HCT116 (cell line): ENCODE results near the gene SPG11. TPM values are rescaled to one million over a fixed set of nuclear protein-coding genes. Genes with fewer than 3 reads are reported as not detected.

ENCODE experiments used
- ATAC-seq: fragments of 200-7000 bp; cut with Tn5 transposase; 2 replicates; pipeline ENCODE4 v1.9.1; 2020; ENCODE audit warnings: mild to moderate bottlenecking, moderate library complexity
- Bru-seq: library from RNA; stranded (reverse); fragments of 400-500 nt; gene quantifications from one replicate; lab custom pipeline; 2021; lab: Mats Ljungman, UMichigan
- BruChase-seq, 2 experiments: library from RNA; stranded (reverse); fragments of 400-500 nt; gene quantifications; one replicate each; lab custom pipeline; 2021; lab: Mats Ljungman, UMichigan
- BruUV-seq: library from RNA; stranded (reverse); fragments of 400-500 nt; replicated peaks from 2 replicates; lab custom pipeline; 2021; lab: Mats Ljungman, UMichigan
- CTCF ChIA-PET: fragments of 300-600 bp; sonication (Branson Sonifier 250); formaldehyde crosslinking; loops from one replicate; lab custom pipeline; 2021; ENCODE audit warnings: antibody characterized with exemption; lab: Charles Lee
- POLR2A ChIA-PET: fragments of 300-600, 350-600 bp; sonication (Branson Sonifier 250); formaldehyde crosslinking; loops from one replicate; lab custom pipeline; 2021; ENCODE audit warnings: antibody characterized with exemption; lab: Charles Lee
- RAD21 ChIA-PET, 2 experiments: fragments of 300-600 bp; sonication (Branson Sonifier 250); formaldehyde crosslinking; loops; one replicate each; lab custom pipeline; 2023; ENCODE audit warnings: low total read pairs in 2 of 2; ENCODE audit not compliant: uncharacterized antibody in 2 of 2, unreplicated experiment in 2 of 2, low non-redundant PET in 1 of 2; lab: Charles Lee
- DNase-seq: peaks from one replicate; pipeline ENCODE4 v3.0.0-alpha.2; 2010; ENCODE audit warnings: low read depth, low spot score
- H2AFZ ChIP-seq: fragments of 200-600 bp; shearing (Covaris generic), sonication (generic); 2 replicates; pipeline ENCODE4 v1.6.1; 2017; ENCODE audit warnings: low read depth, mixed run types, mixed read lengths, antibody characterized with exemption, low read length; ENCODE audit not compliant: poor library complexity, severe bottlenecking
- H3K27ac ChIP-seq: 2 replicates; pipeline ENCODE4 v1.5.1; 2012; ENCODE audit warnings: low read depth, low read length
- H3K27me3 ChIP-seq: fragments of 200-600 bp; sonication (generic); 2 replicates; pipeline ENCODE4 v1.6.1; 2016; ENCODE audit warnings: mixed run types, low read length, mixed read lengths; ENCODE audit not compliant: insufficient read depth
- H3K36me3 ChIP-seq, 2 experiments: fragments of 200-500 bp in 1 of 2; fragments of 200-600 bp in 1 of 2; sonication (Bioruptor generic) in 1 of 2; sonication (generic) in 1 of 2; 2 replicates each; pipeline versions ENCODE4 v1.5.1 to v1.6.1; 2014 to 2016; ENCODE audit warnings: low read length in 2 of 2, inconsistent platforms in 1 of 2, mixed read lengths in 1 of 2, mixed run types in 1 of 2; ENCODE audit not compliant: insufficient read depth in 2 of 2, control insufficient read depth in 1 of 2
- H3K4me1 ChIP-seq, 2 experiments: fragments of 200-600 bp in 1 of 2; sonication (generic) in 1 of 2; 2 replicates each; pipeline versions ENCODE4 v1.5.1 to v1.6.1; 2012 to 2017; ENCODE audit warnings: low read length in 2 of 2, inconsistent platforms in 1 of 2, mild to moderate bottlenecking in 1 of 2, mixed read lengths in 1 of 2, mixed run types in 1 of 2, moderate library complexity in 1 of 2; ENCODE audit not compliant: insufficient read depth in 2 of 2, control insufficient read depth in 1 of 2
- H3K4me2 ChIP-seq: fragments of 200-600 bp; sonication (generic); 2 replicates; pipeline ENCODE4 v1.6.1; 2017; ENCODE audit warnings: mixed run types, low read length, mixed read lengths
- H3K4me3 ChIP-seq, 2 experiments: fragments of 200-600 bp in 1 of 2; sonication (generic) in 1 of 2; replicated peaks in 1 of 2; 2 replicates each; pipeline ENCODE4 v1.5.1; 2011 to 2016; ENCODE audit warnings: low read length in 2 of 2, control low read depth in 1 of 2, low read depth in 1 of 2, mild to moderate bottlenecking in 1 of 2, mixed read lengths in 1 of 2, mixed run types in 1 of 2
- H3K79me2 ChIP-seq: fragments of 200-600 bp; sonication (generic); 2 replicates; pipeline ENCODE4 v1.6.1; 2017; ENCODE audit warnings: mild to moderate bottlenecking, mixed run types, low read length, moderate library complexity, mixed read lengths; ENCODE audit not compliant: insufficient read depth
- H3K9ac ChIP-seq: fragments of 200-600 bp; sonication (generic); 2 replicates; pipeline ENCODE4 v1.6.1; 2016; ENCODE audit warnings: low read length, mixed read lengths
- H3K9me2 ChIP-seq: fragments of 200-600 bp; sonication (generic), shearing (Covaris generic); 2 replicates; pipeline ENCODE4 v1.6.1; 2017; ENCODE audit warnings: mixed run types, mild to moderate bottlenecking, moderate library complexity; ENCODE audit not compliant: insufficient read depth
- H3K9me3 ChIP-seq, 2 experiments: fragments of 200-500 bp in 1 of 2; fragments of 200-600 bp in 1 of 2; sonication (Bioruptor generic) in 1 of 2; sonication (generic) in 1 of 2; 2 replicates each; pipeline ENCODE4 v1.6.1; 2014 to 2017; ENCODE audit warnings: low read length in 2 of 2, mixed read lengths in 2 of 2, inconsistent platforms in 1 of 2, low read depth in 1 of 2, mild to moderate bottlenecking in 1 of 2, mixed run types in 1 of 2, moderate library complexity in 1 of 2; ENCODE audit not compliant: control insufficient read depth in 1 of 2, insufficient read depth in 1 of 2
- H4K20me1 ChIP-seq: fragments of 200-600 bp; sonication (generic), shearing (Covaris generic); 2 replicates; pipeline ENCODE4 v1.6.1; 2017; ENCODE audit warnings: mixed run types, mild to moderate bottlenecking, moderate library complexity; ENCODE audit not compliant: insufficient read depth
- ATF3 ChIP-seq: IDR thresholded peaks from 2 replicates; pipeline ENCODE4 v1.6.1; 2012
- CBX3 ChIP-seq: IDR thresholded peaks from 2 replicates; pipeline ENCODE4 v1.6.1; 2012; ENCODE audit warnings: low read depth
- CEBPB ChIP-seq: IDR thresholded peaks from 2 replicates; pipeline ENCODE4 v1.6.1; 2012; ENCODE audit warnings: low read depth
- EGR1 ChIP-seq: IDR thresholded peaks from 2 replicates; pipeline ENCODE4 v1.6.1; 2012; ENCODE audit warnings: low read depth
- ELF1 ChIP-seq: IDR thresholded peaks from 2 replicates; pipeline ENCODE4 v1.6.1; 2012; ENCODE audit warnings: low read depth, borderline replicate concordance
- EZH2 ChIP-seq: fragments of 200-600 bp; sonication (generic); IDR thresholded peaks from 2 replicates; pipeline ENCODE4 v1.6.1; 2017; ENCODE audit warnings: antibody characterized with exemption, mixed run types
- EZH2phosphoT487 ChIP-seq: fragments of 200-600 bp; IDR thresholded peaks from 2 replicates; pipeline ENCODE4 v1.6.1; 2018; ENCODE audit warnings: antibody characterized with exemption, borderline replicate concordance
- FOSL1 ChIP-seq: IDR thresholded peaks from 2 replicates; pipeline ENCODE4 v1.6.1; 2012; ENCODE audit warnings: low read depth
- JUND ChIP-seq: IDR thresholded peaks from 2 replicates; pipeline ENCODE4 v1.6.1; 2012
- POLR2A ChIP-seq: IDR thresholded peaks from 2 replicates; pipeline ENCODE4 v1.7.0; 2011; ENCODE audit warnings: borderline replicate concordance; ENCODE audit not compliant: insufficient read depth, insufficient read length; ENCODE audit errors: extremely low read depth
- POLR2AphosphoS5 ChIP-seq: IDR thresholded peaks from 2 replicates; pipeline ENCODE4 v1.6.1; 2011; ENCODE audit warnings: mild to moderate bottlenecking, low read depth, low read length, moderate library complexity
- RAD21 ChIP-seq: IDR thresholded peaks from 2 replicates; pipeline ENCODE4 v1.6.1; 2012; ENCODE audit warnings: low read depth, mild to moderate bottlenecking
- SIN3A ChIP-seq: IDR thresholded peaks from 2 replicates; pipeline ENCODE4 v1.6.1; 2012; ENCODE audit warnings: low read depth
- SP1 ChIP-seq: IDR thresholded peaks from 2 replicates; pipeline ENCODE4 v1.6.1; 2012; ENCODE audit warnings: low read depth
- SRF ChIP-seq: IDR thresholded peaks from 2 replicates; pipeline ENCODE4 v1.6.1; 2012; ENCODE audit warnings: low read depth
- TCF7L2 ChIP-seq: IDR thresholded peaks from 2 replicates; pipeline ENCODE4 v1.7.0; 2011; ENCODE audit warnings: borderline replicate concordance, inconsistent platforms; ENCODE audit not compliant: insufficient read depth, insufficient read length; ENCODE audit errors: extremely low read depth
- ZFX ChIP-seq: fragments of 450-650 bp; IDR thresholded peaks from 2 replicates; pipeline ENCODE4 v1.6.1; 2017
- ZNF274 ChIP-seq: fragments of 200-500 bp; sonication (Bioruptor generic); IDR thresholded peaks from 2 replicates; pipeline ENCODE4 v1.6.1; 2014; ENCODE audit warnings: mild to moderate bottlenecking, low read depth, low read length, inconsistent platforms
- intact Hi-C: fragments of 100-400 bp; cut with micrococcal nuclease; formaldehyde crosslinking; loops from 2 replicates; pipeline ENCODE4 v1.10.0; 2022
- long read RNA-seq: library from polyadenylated mRNA; unstranded; transcript quantifications from one replicate; pipeline ENCODE4 v2.0.0, GENCODE V29; 2021; ENCODE audit not compliant: unreplicated experiment
- polyA plus RNA-seq: library from polyadenylated mRNA; unstranded; fragments of >200 nt; gene quantifications from 2 replicates; pipeline ENCODE4 v1.2.1, GENCODE V29; 2012; ENCODE audit warnings: missing spikeins
- total RNA-seq: library from RNA; stranded (reverse); gene quantifications from one replicate; pipeline ENCODE4 v1.2.1, GENCODE V29; 2021; ENCODE audit not compliant: unreplicated experiment
- TF ChIP-seq, protein P1 (sequence below): IDR thresholded peaks from 2 replicates; pipeline ENCODE4 v1.6.1; 2012; ENCODE audit warnings: low read depth
- TF ChIP-seq, protein P2 (sequence below): IDR thresholded peaks from 2 replicates; pipeline ENCODE4 v1.6.1; 2011; ENCODE audit warnings: mild to moderate bottlenecking, low read length, moderate library complexity; ENCODE audit not compliant: insufficient replicate concordance; ENCODE audit errors: extremely low read depth

Gene SPG11
- 34.8 TPM for total RNA-seq
- polyA plus RNA-seq, result 24.0 and 29.7 TPM in 2 replicates
- percentile 81 among the genes with signal in this experiment for Bru-seq, nascent RNA
- percentile 80 among the genes with signal in this experiment for BruChase-seq, experiment 1, labeled RNA remaining after a 6-hour chase
- percentile 86 among the genes with signal in this experiment for BruChase-seq, experiment 2, labeled RNA remaining after a 2-hour chase
- long read RNA-seq, full-length matches to known transcripts, result 7 of 21 reads
- long read RNA-seq, partial matches to known transcripts, result 7 of 21 reads
- long read RNA-seq, other reads (novel, unspliced or antisense), result 7 of 21 reads

- Histone ChIP-seq H3K79me2 (peaks cover 29% of the 10 kb centered on the region), H3K9ac (peak within 1 kb of the TSS; percentile 95), H4K20me1 (no peaks in the 10 kb centered on the region), H3K9me2 (no peaks in the 10 kb centered on the region), H3K27me3 (no peaks in the 10 kb centered on the region), H3K4me3 (peak within 1 kb of the TSS; percentile 67 to 96), H3K9me3 (no peaks in the 10 kb centered on the region), H3K27ac (peak within 1 kb of the TSS; percentile 87), H3K4me1 (peaks cover 5 to 13% of the 10 kb centered on the region in 2 experiments), H2AFZ (peak within 1 kb of the TSS; percentile 97), H3K4me2 (peak within 1 kb of the TSS; percentile 78), H3K36me3 (peaks cover 7 to 8% of the 10 kb centered on the region in 2 experiments; a peak in 3 of 4 replicates)
- intact Hi-C loops, result loop anchor here (1.0 kb wide), 3 partner anchors 48 to 75 kb away; partner anchors contain the start of genes B2M and PATL2
- ChIA-PET RAD21 (interaction anchor here (0.6 to 1.9 kb wide), 11 partner anchors 48 to 538 kb away, joined by 3 to 16 read pairs (median 5); partner anchors contain the start of genes B2M (in 2 of the 2), PATL2 (in 2 of the 2) and TRIM69 (in 1 of the 2)), POLR2A (interaction anchor here (0.9 to 2.6 kb wide), 15 partner anchors 9 to 263 kb away, joined by 3 to 27 read pairs (median 4); partner anchors contain the start of genes B2M, PATL2 and TRIM69), CTCF (interaction anchor here (0.6 to 2.9 kb wide), 22 partner anchors 10 to 190 kb away, joined by 3 to 39 read pairs (median 4); partner anchors contain the start of genes B2M, PATL2 and TRIM69)
- ATAC-seq, result peak; percentile 90
- BruUV-seq, result TSS peak; percentile 78
- DNase-seq, result peak; percentile 94
- TF ChIP-seq ATF3, result no peak
- TF ChIP-seq ZFX, result peak; percentile 89
- no peak for TF ChIP-seq EZH2phosphoT487
- TF ChIP-seq SIN3A, result peak; percentile 50; the same call in 1 of the 2 replicates
- no peak for TF ChIP-seq SRF
- TF ChIP-seq POLR2AphosphoS5, result peak; percentile 96
- peak; percentile 98 for TF ChIP-seq RAD21
- TF ChIP-seq POLR2A, result peak; percentile 83
- TF ChIP-seq SP1, result no peak
- no peak for TF ChIP-seq JUND
- no peak for TF ChIP-seq EZH2
- no peak for TF ChIP-seq EGR1
- TF ChIP-seq CBX3, result peak; percentile 55; the same call in 1 of the 2 replicates
- no peak for TF ChIP-seq ZNF274
- no peak for TF ChIP-seq FOSL1
- TF ChIP-seq CEBPB, result no peak
- TF ChIP-seq, protein P1, sequence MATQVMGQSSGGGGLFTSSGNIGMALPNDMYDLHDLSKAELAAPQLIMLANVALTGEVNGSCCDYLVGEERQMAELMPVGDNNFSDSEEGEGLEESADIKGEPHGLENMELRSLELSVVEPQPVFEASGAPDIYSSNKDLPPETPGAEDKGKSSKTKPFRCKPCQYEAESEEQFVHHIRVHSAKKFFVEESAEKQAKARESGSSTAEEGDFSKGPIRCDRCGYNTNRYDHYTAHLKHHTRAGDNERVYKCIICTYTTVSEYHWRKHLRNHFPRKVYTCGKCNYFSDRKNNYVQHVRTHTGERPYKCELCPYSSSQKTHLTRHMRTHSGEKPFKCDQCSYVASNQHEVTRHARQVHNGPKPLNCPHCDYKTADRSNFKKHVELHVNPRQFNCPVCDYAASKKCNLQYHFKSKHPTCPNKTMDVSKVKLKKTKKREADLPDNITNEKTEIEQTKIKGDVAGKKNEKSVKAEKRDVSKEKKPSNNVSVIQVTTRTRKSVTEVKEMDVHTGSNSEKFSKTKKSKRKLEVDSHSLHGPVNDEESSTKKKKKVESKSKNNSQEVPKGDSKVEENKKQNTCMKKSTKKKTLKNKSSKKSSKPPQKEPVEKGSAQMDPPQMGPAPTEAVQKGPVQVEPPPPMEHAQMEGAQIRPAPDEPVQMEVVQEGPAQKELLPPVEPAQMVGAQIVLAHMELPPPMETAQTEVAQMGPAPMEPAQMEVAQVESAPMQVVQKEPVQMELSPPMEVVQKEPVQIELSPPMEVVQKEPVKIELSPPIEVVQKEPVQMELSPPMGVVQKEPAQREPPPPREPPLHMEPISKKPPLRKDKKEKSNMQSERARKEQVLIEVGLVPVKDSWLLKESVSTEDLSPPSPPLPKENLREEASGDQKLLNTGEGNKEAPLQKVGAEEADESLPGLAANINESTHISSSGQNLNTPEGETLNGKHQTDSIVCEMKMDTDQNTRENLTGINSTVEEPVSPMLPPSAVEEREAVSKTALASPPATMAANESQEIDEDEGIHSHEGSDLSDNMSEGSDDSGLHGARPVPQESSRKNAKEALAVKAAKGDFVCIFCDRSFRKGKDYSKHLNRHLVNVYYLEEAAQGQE, result no peak
- TF ChIP-seq ELF1, result peak; percentile 54
- TF ChIP-seq, protein P2, sequence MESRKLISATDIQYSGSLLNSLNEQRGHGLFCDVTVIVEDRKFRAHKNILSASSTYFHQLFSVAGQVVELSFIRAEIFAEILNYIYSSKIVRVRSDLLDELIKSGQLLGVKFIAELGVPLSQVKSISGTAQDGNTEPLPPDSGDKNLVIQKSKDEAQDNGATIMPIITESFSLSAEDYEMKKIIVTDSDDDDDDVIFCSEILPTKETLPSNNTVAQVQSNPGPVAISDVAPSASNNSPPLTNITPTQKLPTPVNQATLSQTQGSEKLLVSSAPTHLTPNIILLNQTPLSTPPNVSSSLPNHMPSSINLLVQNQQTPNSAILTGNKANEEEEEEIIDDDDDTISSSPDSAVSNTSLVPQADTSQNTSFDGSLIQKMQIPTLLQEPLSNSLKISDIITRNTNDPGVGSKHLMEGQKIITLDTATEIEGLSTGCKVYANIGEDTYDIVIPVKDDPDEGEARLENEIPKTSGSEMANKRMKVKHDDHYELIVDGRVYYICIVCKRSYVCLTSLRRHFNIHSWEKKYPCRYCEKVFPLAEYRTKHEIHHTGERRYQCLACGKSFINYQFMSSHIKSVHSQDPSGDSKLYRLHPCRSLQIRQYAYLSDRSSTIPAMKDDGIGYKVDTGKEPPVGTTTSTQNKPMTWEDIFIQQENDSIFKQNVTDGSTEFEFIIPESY, result peak; percentile 21
- no peak for TF ChIP-seq TCF7L2
These were observed at the start of gene SPG11 for GRCh38 chr15:44663410-44664308. SPG11 (minus strand) TSS chr15:44663662; CDS start chr15:44663647, 15 bp downstream.
